ENCODE data around the gene EBF4. TPM values are rescaled to one million over a fixed set of nuclear protein-coding genes. Genes with fewer than 3 reads are reported as not detected.

The EBF4 gene
- total RNA-seq, 1 donor from 2014 or later: 3.4 TPM

DNA sequence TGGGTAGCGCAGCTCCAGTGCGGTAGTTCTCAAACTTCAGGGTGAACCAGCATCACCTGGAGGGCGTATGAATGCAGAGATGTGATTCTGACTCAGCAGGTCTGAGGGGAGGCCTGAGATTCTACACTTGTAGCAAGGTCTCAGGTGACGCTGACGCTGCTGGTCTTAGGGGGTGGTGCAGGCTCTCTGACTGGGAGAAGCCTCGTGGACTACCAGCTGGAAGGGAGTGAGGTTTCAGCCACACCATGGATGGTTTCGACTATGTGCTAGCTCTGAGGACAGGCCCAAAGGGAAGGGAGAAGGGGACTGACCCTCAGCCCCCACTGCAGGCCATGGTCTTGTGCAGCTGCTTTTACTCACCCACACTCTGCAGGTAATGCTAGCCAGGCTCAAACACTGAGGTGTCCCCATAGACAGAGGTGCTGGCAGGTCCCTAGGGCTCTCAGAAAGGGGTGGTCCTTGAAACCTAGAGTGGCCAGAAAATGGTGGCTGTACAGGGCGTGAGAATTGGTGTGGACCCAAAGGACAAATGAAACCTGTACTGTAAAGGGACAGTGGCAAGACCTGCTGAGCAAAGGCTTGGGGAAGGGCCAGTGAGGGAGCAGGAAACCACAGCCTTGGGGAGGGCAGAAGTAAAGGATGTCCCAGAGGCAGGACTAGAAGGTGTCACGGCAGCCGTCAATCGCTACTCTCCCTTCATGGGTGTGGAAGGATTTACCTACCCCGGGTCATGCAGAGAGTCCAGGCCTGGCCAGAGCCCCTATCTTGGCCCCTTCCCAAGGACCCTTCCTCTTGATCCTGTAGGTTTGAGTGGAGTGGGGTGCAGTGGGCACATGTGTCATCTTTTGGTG, 52.7 kb downstream of the EBF4 start:
- no peak for DNase-seq

DNA sequence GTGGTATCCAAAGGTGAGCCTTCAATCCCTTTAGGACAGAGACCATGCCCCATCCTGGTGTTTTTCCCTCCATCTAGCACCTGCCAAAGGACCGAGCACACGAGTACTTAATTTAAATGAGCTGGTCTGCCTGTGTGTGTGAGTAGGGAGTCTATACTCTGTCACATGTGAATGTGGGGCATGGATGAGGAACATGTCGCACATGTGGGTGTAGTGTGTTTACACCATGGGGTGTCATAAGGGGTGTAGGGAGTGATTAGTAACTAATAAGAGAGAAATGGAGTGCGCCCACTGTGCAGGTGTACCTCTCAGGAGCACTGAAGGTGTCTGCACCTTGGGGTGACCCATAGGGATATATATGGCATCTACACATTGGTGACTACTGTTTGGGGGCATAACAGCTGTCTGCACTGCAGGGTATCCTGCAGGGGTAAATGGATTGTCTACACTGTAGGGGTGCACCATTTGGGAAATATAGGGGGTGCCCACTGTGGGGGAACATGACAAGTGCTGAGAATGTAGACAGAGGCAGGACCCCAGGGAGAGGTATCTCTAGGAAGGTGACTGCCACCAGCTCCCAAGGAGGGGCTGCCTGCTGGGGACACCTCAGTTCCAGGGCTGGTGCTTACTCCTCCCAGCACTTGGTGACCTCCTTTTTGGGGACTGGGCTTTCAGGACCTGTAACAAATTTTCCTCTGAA, 53.5 kb downstream of the EBF4 start:
- DNase-seq: no peak

DNA sequence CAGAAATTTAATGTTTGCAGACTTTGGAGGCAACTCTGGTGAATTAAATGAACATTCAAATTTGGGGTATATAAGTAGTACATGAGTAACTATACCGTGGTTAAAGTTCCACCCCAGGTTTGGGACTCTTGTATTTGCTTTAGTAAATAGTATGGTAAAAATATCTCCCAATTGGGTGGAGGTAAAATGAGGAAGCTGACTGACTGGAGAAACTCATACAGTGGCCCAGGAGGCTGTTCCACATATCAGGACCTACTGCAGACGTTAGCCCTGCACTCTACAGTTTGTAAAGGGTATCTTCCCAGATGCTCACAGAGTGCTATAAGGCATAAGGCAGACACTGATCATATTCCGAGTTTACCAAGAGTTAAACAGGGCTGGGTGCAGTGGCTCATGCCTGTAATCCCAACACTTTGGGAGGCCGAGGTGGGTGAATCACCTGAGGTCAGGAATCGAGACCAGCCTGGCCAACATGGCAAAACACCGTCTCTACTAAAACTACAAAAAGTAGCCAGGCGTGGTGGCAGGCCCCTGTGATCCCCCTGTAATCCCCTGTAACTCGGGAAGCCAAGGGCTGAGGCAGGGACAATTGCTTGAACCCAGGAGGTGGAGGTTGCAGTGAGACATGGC, 54.2 kb downstream of the EBF4 start:
- no peak for DNase-seq

DNA sequence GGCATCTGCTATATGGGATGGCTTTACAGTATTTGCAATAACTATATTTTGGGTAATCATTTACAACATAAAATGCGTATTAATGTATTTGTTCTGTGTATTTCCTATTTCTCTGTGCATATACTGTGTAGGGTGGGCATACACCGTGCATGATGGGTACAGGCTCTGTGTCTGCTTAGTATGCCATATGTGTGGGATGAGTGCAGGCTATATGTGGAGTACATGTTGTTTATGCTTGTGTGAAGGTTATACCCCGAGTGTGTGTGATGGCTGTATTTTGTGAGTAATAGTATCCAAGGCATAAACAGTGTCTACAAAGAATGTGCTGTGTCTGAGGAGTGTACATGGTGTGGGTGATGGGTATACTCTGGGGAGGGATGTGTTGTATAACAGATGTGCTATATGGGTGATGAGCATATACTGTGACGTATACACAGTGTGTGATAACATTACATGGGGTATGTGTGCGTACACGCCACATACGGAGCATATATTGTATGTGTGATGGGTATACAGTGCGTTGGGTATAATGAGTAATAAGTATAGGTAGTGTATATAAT, 55.2 kb downstream of the EBF4 start:
- no peak for DNase-seq

DNA sequence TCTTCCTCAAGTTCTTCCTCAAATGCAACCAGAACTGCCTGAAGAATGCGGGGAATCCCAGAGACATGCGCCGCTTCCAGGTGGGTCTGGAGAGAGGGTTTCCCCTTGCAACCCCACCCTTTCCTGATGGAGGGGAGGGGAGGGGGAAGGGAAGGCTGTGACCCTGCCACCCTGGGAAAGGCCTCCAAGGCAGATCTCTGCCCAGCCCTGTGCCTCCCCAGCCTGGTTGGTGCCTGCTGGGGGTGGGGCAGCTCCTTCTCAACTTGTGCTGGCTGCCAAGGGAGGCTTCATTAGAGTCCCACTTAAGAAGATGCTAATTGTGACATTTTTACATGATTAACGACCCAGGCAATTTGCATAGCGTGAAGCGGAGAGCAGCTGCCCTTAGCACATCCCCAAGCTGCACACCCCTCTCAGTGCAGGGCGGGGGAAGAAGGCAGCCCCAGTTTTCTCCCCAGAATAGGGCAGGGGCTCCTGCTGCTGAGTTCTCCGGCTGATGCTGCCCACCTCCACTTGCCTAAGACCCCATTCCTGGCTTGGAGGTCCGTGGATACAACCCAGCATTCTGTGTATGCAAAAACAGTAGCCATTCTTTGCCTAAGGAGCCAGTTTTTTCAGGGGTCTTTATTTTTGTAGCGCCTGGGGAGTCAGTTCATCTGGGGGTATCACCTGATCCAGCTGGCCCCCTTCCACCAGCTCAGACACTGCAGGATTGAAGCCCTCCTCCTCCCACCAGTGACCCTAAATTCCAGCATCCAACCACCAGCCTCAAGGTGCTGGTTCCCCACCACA, 56.2 kb downstream of the EBF4 start:
- no peak for DNase-seq

DNA sequence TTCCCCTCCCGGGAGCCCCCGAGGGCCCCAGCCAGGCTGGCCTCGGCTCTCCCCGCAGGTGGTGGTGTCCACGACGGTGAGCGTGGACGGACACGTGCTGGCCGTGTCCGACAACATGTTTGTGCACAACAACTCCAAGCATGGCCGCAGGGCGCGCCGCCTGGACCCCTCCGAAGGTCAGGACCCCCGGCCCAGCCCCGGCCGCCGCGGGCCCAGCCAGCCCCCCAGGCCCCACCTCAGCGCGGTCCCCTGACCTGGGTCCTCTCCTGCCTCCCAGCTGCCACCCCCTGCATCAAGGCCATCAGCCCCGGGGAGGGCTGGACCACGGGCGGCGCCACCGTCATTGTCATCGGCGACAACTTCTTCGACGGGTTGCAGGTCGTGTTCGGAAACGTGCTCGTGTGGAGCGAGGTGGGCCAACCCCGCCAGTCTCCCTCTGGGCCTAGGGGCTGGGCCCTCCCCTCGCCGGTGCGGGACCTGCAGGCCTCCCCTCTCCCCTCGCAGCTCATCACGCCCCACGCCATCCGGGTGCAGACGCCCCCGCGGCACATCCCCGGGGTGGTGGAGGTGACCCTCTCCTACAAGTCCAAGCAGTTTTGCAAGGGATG, 56.9 kb downstream of the EBF4 start:
- no peak for DNase-seq

DNA sequence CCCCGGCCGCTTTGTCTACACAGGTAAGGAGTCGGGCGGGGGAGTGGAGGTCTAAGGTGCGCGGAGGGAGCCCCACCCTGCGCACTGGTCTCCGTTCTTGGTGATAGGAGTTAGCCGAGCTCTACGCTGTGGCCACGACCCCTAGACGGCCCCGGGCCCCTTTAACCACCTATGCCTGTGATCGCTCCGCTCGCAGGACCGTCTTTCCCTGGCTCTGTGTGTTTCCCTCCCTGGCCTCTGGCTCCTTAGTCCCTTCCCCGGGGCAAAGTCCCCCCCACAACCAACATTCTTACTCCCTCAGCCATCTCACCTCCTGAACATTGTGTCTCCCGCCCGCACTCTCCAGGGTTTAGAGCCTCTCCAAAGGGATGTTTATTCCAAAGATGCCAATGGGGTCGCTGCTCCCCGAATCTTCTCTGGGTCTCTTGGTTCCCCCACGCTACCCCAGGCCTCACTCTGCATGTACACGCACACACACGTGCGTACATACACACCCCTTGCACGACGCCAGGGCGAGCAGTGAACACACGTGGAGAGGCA, 57.4 kb downstream of the EBF4 start:
- DNase-seq: no peak

DNA sequence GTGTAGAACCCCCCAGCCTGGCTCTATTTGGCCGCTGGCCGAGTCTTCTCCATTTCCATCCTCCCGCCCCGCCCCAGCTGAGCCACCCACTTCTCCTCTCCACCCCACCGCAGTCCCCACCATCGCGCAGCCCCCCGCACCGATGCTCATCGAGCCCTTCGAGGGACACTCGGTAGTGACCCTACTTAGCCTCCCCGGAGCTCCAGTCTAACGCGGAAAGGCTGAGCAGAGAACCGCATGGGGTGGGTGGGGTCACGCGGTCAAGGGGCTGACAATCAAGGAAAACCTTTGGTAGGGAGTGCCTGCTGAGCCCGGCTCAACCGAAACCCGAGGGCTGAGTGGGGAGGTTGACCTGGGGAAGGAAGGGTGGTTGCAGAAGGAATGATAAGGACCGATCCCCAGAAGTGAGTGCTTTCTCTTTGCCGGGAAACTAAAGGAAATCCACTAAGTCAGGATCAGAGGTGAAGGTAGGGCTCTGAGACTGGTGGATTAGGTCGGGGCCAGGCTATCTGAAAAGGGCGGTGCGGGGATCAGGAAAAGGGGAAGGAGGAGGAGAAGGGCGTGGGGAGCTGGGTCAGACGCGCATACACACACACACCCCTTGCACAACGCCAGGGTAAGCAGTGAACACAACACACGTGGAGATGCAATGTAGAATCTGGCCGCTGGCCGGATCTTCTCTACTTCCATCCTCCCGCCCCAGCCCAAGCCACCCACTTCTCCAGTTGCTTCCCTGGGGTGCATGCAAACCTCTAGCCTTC, 58.1 kb downstream of the EBF4 start:
- DNase-seq: no peak

DNA sequence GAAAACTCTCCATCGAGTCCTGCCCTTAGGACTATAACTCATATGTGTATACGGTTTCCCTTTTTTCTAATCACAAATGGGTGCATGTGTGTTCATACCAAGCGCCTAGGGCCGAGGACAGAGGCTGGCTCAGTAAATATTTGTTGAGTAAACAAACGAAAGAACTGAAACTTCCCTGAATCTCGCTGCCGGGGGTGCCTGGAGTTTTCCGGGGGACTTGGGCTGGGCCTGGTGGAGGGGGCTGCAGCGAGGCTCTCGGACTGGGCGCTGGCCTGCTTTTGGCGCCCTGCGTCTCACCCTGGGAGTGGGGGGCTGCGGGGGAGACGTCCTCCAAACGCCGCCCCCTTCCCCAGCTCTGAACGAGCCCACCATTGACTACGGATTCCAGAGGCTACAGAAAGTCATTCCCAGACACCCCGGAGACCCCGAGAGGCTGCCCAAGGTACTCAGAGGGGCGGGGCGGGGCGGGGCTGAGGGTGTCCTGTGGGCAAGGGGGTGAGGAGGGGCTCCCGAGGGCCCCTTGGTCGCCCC, 58.8 kb downstream of the EBF4 start:
- no peak for DNase-seq

DNA sequence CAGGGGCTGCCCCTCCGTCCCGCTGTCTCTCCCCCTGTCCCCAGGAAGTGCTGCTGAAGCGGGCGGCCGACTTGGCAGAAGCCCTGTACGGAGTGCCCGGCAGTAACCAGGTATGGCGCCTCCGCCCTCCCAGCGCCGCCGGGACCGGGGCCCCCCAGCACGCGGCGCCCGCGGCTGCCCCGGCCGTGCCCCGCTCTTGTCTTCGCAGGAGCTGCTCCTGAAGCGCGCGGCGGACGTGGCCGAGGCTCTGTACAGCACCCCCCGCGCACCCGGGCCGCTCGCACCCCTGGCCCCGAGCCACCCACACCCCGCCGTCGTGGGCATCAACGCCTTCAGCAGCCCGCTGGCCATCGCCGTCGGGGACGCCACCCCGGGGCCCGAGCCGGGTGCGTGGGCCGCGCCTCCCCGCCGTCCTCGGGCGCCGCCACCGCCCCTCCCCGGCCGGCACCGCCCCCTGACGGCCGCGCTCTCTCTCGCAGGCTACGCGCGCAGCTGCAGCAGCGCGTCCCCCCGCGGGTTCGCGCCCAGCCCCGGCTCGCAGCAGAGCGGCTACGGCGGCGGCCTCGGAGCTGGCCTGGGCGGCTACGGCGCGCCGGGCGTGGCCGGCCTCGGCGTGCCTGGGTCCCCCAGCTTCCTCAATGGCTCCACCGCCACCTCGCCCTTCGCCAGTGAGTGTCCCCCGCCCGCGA, 59.4 kb downstream of the EBF4 start:
- no peak for DNase-seq

DNA sequence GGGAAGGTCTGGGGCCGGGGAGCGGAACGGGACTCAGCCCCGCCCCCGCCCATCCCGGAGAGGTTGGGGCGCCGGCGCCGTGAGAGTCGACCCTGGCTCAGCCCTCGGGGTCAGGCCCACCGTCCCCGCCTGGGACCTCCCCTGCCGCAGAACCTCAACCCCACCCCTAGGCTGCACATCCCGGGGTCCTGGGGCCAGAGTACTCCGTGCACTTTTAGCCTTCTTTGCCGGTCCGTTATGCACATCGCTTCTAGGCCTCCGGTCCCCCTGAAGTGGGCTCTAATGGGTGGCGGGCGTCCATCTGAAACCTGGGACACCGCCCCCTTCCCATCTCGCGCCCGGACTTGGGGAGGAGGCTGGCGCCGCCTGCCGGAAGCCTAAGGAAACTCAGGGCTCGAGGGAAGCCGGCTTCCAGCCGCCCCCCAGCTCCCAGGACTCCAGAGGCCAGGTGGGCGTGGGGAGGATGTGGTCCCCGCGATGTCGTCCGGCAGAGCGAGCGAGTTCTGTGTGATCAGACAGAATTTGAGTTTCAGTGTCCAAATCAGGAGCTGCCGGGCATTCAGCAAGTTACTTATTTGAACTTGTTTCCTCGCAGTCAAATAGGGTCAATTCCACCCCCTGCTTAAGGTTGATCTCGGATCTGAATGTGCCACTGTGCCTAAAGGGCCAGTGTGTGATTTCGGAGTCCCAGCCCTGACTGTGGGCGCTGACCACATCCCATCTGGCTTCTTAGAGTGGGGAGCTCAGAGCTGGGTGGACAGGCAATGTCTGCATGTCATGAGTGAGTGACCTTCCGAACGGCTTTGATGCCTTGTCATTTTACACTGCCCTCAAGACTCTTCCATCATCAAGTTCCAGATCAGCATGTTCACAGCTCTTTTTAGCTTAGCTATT, 60.2 kb downstream of the EBF4 start:
- peak; percentile 52 for DNase-seq

DNA sequence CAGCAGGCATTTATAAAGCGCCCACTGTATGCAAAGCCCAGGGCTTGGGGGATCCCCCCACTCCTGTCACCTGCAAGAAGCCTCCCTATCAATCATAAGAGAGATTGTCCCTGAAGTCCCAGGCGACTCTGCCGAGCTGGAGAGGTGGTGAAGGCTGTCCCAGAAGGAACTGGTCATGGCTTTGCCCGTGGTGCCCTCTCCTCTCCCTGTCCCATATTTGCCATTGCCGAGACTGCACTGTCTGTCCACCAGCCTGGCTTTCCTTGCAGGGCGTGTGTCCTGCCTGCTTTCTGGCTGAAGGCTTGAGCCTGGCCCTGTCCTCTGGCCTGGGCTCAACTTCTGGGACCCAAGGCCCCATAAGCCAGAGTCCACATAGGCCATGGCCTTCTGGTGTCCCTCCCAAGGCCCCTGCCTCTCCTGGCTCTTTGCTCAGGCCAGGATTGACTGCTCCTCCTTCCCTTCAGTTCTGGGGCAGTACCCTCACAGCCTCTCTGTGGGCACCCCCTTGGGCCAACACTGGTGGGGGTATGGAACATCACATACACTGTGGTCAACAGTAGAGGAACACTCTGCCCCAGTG, 61.0 kb downstream of the EBF4 start:
- no peak for DNase-seq

DNA sequence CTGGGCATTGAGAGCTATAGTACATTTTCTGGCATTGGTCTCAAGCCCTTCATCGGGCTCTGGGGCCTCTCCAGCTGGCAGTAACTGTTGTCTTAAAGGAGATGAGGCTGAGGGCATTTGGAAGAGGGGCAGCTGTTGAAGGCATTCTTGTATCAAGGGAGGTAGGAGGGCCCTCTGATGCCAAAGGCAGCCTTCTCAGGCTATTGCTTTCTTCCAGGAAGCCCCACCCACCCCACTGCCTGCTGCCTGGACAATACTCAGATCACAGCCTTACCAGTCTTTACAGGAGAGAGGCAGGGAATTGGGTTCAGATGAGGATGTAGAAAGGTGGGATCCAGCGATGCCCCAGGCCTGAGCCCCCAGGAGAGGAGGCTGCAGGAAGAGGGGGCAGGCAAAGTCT, 61.8 kb downstream of the EBF4 start:
- peak; percentile 56 for DNase-seq

DNA sequence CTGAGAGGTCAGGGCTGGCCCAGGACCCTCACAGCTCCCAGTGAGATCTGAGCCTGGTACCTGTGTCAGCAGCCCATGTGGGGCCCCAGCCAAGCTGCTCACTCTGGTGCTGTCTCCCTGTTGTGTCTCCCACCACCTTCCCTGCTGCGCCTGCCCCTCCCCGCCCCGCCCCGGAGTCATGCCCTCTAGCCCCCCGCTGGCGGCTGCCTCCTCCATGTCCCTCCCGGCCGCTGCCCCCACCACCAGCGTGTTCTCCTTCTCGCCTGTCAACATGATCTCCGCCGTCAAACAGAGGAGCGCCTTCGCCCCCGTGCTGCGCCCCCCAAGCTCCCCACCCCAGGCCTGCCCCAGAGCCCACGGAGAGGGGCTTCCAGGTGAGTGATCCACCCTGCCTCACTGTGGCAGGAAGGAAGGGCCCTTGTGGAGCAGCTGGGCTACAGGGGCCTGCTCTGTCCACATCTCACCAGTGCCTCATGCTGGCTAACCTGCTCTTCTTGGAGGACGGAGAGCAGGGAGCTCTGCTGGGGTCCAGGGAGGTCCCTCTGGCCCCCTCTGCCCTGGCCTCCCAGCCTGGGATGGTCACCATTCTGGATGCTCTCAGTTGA, 63.0 kb downstream of the EBF4 start:
- DNase-seq: no peak

DNA sequence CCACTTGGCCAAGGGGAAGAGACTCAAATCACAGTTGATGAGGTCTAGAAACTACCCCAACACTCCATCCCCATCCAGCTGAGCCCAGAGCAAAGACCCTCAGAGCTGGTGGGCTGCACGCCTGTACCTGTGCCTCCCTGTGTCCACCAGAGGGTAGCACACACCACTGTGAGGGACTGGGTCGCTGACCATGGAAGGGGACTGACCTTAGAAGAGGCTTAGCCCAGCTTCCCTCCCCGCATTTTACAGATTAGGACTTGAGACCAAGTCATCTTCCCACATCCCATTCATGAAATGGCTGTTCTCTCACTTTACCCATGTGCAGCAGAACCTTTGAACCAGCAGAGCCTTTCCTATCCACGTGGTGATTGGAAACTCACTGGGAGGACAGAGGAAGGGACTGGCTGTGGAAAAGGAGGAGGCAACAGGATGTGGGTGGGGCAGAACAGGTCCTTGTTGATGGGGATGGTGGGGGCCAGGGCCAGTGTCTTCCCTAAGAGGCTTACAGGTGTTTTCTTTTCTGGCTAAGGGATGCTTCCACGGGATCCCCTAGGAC, 63.6 kb downstream of the EBF4 start:
- DNase-seq: peak; percentile 52

DNA sequence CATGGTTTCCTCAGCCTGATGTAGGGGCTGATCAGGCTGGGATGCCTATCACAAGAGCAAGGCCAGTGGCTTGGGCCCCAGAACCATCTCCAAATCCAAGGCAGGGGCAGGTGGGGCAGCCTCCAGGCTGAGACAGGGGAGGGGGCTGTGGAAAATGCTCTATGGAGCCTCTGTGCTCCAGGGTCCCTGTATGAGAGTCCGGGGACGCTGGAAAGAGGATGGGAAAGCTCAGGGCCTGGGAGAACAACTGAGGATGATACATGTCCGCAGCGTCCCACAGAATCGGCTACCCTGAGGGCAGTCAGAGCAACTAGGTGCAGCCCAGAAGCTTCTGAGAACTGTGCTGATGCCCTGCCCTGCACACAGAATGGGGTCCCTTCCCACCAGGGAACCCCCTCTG, 64.4 kb downstream of the EBF4 start:
- no peak for DNase-seq

DNA sequence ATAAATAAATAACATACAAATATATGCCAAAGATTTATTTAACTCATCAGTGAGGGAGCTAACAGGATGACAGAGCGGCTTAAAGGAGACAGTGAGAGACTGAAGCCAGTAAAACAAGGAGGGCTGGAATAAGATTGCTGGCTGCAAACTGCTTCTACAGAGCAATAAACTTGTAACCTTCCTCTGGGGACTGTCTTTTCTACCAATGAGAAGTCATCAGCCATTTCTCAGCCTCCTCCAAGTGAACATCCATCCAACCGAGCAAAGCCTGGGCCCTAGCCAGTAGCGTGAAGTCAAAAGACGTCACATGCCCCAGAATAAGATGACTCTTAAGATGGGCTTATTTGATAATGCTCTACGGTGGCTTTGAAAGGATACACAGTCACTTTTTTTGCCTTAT, 65.4 kb downstream of the EBF4 start:
- DNase-seq: no peak

DNA sequence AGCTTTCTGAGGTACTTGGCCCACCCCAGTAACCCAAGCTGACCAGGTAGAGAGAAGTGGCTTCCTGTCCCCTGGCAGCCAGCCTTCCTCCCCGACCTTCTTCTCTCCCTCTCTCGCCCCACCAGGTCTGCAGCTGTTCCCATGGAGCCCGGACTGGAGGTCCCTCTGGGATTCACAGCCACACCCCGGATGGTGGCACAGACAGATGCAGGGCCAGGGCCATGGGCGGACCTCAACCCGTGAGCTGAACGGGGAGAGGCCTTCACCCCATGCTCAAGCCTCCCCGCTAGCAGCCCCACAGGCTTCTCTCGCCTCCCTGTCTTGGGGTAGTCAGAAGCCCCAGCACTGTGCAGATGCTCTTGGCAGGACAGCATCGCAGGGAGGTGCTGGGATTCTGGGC, 66.6 kb downstream of the EBF4 start:
- no peak for DNase-seq

Measured in tongue (tissue), 2 donors.